K562 (cell line): ENCODE data around the gene RPH3AL. TPM values are rescaled to one million over a fixed set of nuclear protein-coding genes. Genes with fewer than 3 reads are reported as not detected.

ENCODE experiments used
- ATAC-seq: fragments of 200-7000 bp; cut with Tn5 transposase; 3 replicates; pipeline ENCODE4 v1.9.1; 2020; ENCODE audit warnings: moderate library complexity
- BruUV-seq: library from RNA; stranded (reverse); fragments of 400-500 nt; replicated peaks from 2 replicates; lab custom pipeline; 2021; lab: Mats Ljungman, UMichigan
- CTCF ChIA-PET: fragments of 300-600 bp; formaldehyde crosslinking; extraction: SDS; loops from one replicate; lab custom pipeline; 2021; ENCODE audit warnings: low intra/inter-chr PET ratio; lab: Yijun Ruan, JAX
- POLR2A ChIA-PET: fragments of 300-600, 350-650 bp; sonication (Branson Sonifier 250); formaldehyde crosslinking; extraction: SDS; loops from one replicate; lab custom pipeline; 2021; ENCODE audit warnings: antibody characterized with exemption, inconsistent platforms; lab: Yijun Ruan, JAX
- DNase-seq, 4 experiments: peaks; one replicate each; pipeline versions ENCODE4 v3.0.0 to v3.0.0-alpha.2; 2011 to 2018; ENCODE audit warnings: low spot score in 3 of 4, mixed read lengths in 3 of 4; ENCODE audit errors: extremely low read depth in 1 of 4
- FAIRE-seq: peaks from 2 replicates; lab custom pipeline; 2011; peaks lifted over from hg19 to GRCh38; lab: Jason Lieb, UNC
- H2AFZ ChIP-seq: 2 replicates; pipeline ENCODE4 v1.6.0; 2011; ENCODE audit warnings: low read depth, low read length, control low read depth, inconsistent platforms
- H3K27ac ChIP-seq: fragments of 200-600 bp; 3 replicates; pipeline ENCODE4 v1.8.0; 2011; ENCODE audit warnings: low read depth, mild to moderate bottlenecking, control low read depth, inconsistent platforms, low read length, moderate library complexity, mixed read lengths; ENCODE audit errors: extremely low read depth
- H3K27me3 ChIP-seq, 2 experiments: fragments of 300-600 bp in 1 of 2; 2 replicates in 1 of 2; 3 replicates in 1 of 2; pipeline versions ENCODE4 v1.6.0 to v1.8.0; 2011; ENCODE audit warnings: inconsistent platforms in 2 of 2, low read length in 2 of 2, mild to moderate bottlenecking in 1 of 2, mixed read lengths in 1 of 2, moderate library complexity in 1 of 2; ENCODE audit not compliant: control insufficient read depth in 2 of 2, insufficient read depth in 2 of 2
- H3K36me3 ChIP-seq: fragments of 300-600 bp; 3 replicates; pipeline ENCODE4 v1.8.0; 2011; ENCODE audit warnings: mild to moderate bottlenecking, low read length, inconsistent platforms; ENCODE audit not compliant: control insufficient read depth, insufficient read depth
- H3K4me1 ChIP-seq, 2 experiments: fragments of 200-600 bp in 1 of 2; replicated peaks in 1 of 2; 2 replicates in 1 of 2; 3 replicates in 1 of 2; pipeline versions ENCODE4 v1.5.1 to v1.8.0; 2011; ENCODE audit warnings: inconsistent platforms in 2 of 2, low read length in 2 of 2, mild to moderate bottlenecking in 1 of 2, mixed read lengths in 1 of 2, moderate library complexity in 1 of 2; ENCODE audit not compliant: control insufficient read depth in 2 of 2, insufficient read depth in 2 of 2
- H3K4me2 ChIP-seq: 2 replicates; pipeline ENCODE4 v1.6.1; 2011; ENCODE audit warnings: low read length, control low read depth, inconsistent platforms, mixed read lengths; ENCODE audit not compliant: insufficient read depth
- H3K4me3 ChIP-seq: fragments of 200-600 bp; sonication (generic), shearing (Covaris generic); 2 replicates; pipeline ENCODE4 v1.5.1; 2016; ENCODE audit warnings: control low read depth, inconsistent platforms
- H3K79me2 ChIP-seq: fragments of 200-600 bp; 3 replicates; pipeline ENCODE4 v1.8.0; 2011; ENCODE audit warnings: low read length, inconsistent platforms; ENCODE audit not compliant: control insufficient read depth, insufficient read depth
- H3K9ac ChIP-seq, 2 experiments: 2 replicates each; pipeline versions ENCODE4 v1.6.0 to v1.6.1; 2011; ENCODE audit warnings: low read depth in 2 of 2, low read length in 2 of 2, control low read depth in 1 of 2, inconsistent platforms in 1 of 2, mild to moderate bottlenecking in 1 of 2, mixed read lengths in 1 of 2; ENCODE audit not compliant: insufficient read depth in 1 of 2
- H3K9me1 ChIP-seq: one replicate; pipeline ENCODE4 v1.6.0; 2011; ENCODE audit warnings: inconsistent platforms, mild to moderate bottlenecking, low read length, moderate library complexity; ENCODE audit not compliant: control insufficient read depth, insufficient read depth
- H3K9me3 ChIP-seq: replicated peaks from 2 replicates; pipeline ENCODE4 v1.5.1; 2011; ENCODE audit warnings: low read depth, low read length, inconsistent platforms; ENCODE audit not compliant: control insufficient read depth, insufficient read depth
- H4K20me1 ChIP-seq: replicated peaks from 2 replicates; pipeline ENCODE4 v1.6.1; 2011; ENCODE audit warnings: low read length, inconsistent platforms, mixed read lengths; ENCODE audit not compliant: control insufficient read depth, insufficient read depth
- AFF1 ChIP-seq, 2 experiments: fragments of 450-650 bp; IDR thresholded peaks; 2 replicates each; pipeline ENCODE4 v1.6.1; 2018; ENCODE audit warnings: mild to moderate bottlenecking in 2 of 2, low read depth in 1 of 2; ENCODE audit not compliant: partially characterized antibody in 2 of 2
- ATF7 ChIP-seq: fragments of 450-650 bp; IDR thresholded peaks from 2 replicates; pipeline ENCODE4 v1.7.1; 2014; ENCODE audit warnings: mild to moderate bottlenecking, moderate library complexity
- BRF1 ChIP-seq: IDR thresholded peaks from 3 replicates; pipeline ENCODE4 v1.6.1; 2011; ENCODE audit warnings: borderline replicate concordance, mild to moderate bottlenecking; ENCODE audit not compliant: insufficient read length; ENCODE audit errors: extremely low read depth
- CCNT2 ChIP-seq: IDR thresholded peaks from 2 replicates; pipeline ENCODE4 v1.6.1; 2011; ENCODE audit warnings: borderline replicate concordance, low read depth, mild to moderate bottlenecking, moderate library complexity, mixed read lengths, low read length; ENCODE audit not compliant: insufficient read length; ENCODE audit errors: extremely low read depth
- DDX20 ChIP-seq: fragments of 450-650 bp; IDR thresholded peaks from 2 replicates; pipeline ENCODE4 v1.6.1; 2016; ENCODE audit warnings: missing genetic modification characterization, low read depth, mild to moderate bottlenecking, missing compliant biosample characterization, moderate library complexity
- EP300 ChIP-seq: IDR thresholded peaks from 2 replicates; pipeline ENCODE4 v1.6.1; 2012; ENCODE audit warnings: low read length, improper control_type of control experiment
- ESRRB ChIP-seq: fragments of 250-450 bp; sonication (Bioruptor Pico); IDR thresholded peaks from 2 replicates; pipeline ENCODE4 v1.5.0; 2020; ENCODE audit warnings: mild to moderate bottlenecking, moderate library complexity, borderline replicate concordance
- EWSR1 ChIP-seq: fragments of 450-650 bp; IDR thresholded peaks from 2 replicates; pipeline ENCODE4 v1.6.1; 2018; ENCODE audit warnings: borderline replicate concordance, mild to moderate bottlenecking, low read depth, moderate library complexity; ENCODE audit not compliant: partially characterized antibody
- KAT7 ChIP-seq: sonication (generic); formaldehyde crosslinking; IDR thresholded peaks from 2 replicates; pipeline ENCODE4 v1.8.0; 2022; ENCODE audit warnings: missing genetic modification reagents, mild to moderate bottlenecking, borderline replicate concordance
- KDM4B ChIP-seq, 2 experiments: fragments of 450-650 bp in 1 of 2; sonication (generic) in 1 of 2; IDR thresholded peaks; 2 replicates each; pipeline ENCODE4 v1.6.1; 2016 to 2017; ENCODE audit warnings: borderline replicate concordance in 2 of 2, antibody characterized with exemption in 1 of 2, low read depth in 1 of 2, mild to moderate bottlenecking in 1 of 2
- PPARD ChIP-seq: fragments of 250-450 bp; sonication (Bioruptor Pico); IDR thresholded peaks from 2 replicates; pipeline ENCODE4 v1.8.0; 2022; ENCODE audit warnings: inconsistent platforms, mild to moderate bottlenecking, moderate library complexity
- PTBP1 ChIP-seq: fragments of 200-400 bp; formaldehyde crosslinking; IDR thresholded peaks from 2 replicates; pipeline ENCODE4 v1.6.1; 2017; ENCODE audit warnings: low read depth, low read length
- SNRNP70 ChIP-seq: fragments of 200-400 bp; formaldehyde crosslinking; optimal IDR thresholded peaks from 2 replicates; pipeline ENCODE3; 2017; ENCODE audit warnings: low read depth, low read length
- TEAD1 ChIP-seq, 2 experiments: fragments of 450-650 bp in 1 of 2; sonication (generic) in 1 of 2; formaldehyde crosslinking; IDR thresholded peaks; 2 replicates each; pipeline versions ENCODE4 v1.4.0 to v1.8.0; 2020 to 2022; ENCODE audit warnings: mild to moderate bottlenecking in 2 of 2, missing genetic modification reagents in 1 of 2
- ZNF263 ChIP-seq: sonication (generic); formaldehyde crosslinking; IDR thresholded peaks from 2 replicates; pipeline ENCODE4 v1.8.0; 2022; ENCODE audit warnings: mild to moderate bottlenecking, missing genetic modification reagents, borderline replicate concordance
- ZNF280B ChIP-seq: fragments of 250-450 bp; sonication (Bioruptor Pico); IDR thresholded peaks from 2 replicates; pipeline ENCODE4 v1.5.1; 2021; ENCODE audit warnings: mild to moderate bottlenecking
- ZNF507 ChIP-seq: conservative IDR thresholded peaks from 2 replicates; pipeline ENCODE4 v1.6.1; 2017; ENCODE audit warnings: missing genetic modification characterization, missing compliant biosample characterization
- WGBS: fragments of 100-300 bp; shearing (Covaris generic); methylation state at CpG from one replicate; pipeline ENCODE4 v1.1.6; 2016; ENCODE audit warnings: low coverage, mixed read lengths; ENCODE audit not compliant: insufficient coverage; ENCODE audit errors: missing lambda C conversion rate; 5-methylcytosine and 5-hydroxymethylcytosine counted together
- in situ Hi-C: fragments of 300-500 bp; cut with MboI; formaldehyde crosslinking; loops from 4 replicates; pipeline ENCODE4 v1.15.0; 2018; ENCODE audit warnings: inconsistent platforms, mixed read lengths
- intact Hi-C: fragments of 100-400 bp; cut with micrococcal nuclease; formaldehyde crosslinking; loops from 2 replicates; pipeline ENCODE4 v1.14.2; 2022
- polyA plus RNA-seq, 8 experiments: library from polyadenylated mRNA; depleted of rRNA in 4 of 8; stranded (reverse) in 5 of 8; unstranded in 3 of 8; fragments of >200 nt; fragmentation: Nextera tagmentation in 2 of 8; fragmentation: Illumina TruSeq in 1 of 8; extraction: Ambion mirVana in 2 of 8; extraction: Trizol in 1 of 8; gene quantifications; 2 replicates each; pipeline versions ENCODE4 v1.2.1 to v1.2.3, GENCODE V29; 2011 to 2014; ENCODE audit warnings: inconsistent platforms in 1 of 8, missing spikeins in 1 of 8
- total RNA-seq, 7 experiments: library from RNA; depleted of rRNA in 6 of 7; stranded (reverse); fragments of >200 nt in 6 of 7; fragmentation: Illumina TruSeq in 2 of 7; extraction: Trizol in 2 of 7; gene quantifications; 2 replicates each; pipeline versions ENCODE4 v1.2.1 to v1.2.3, GENCODE V29; 2011 to 2021; ENCODE audit warnings: low replicate concordance in 1 of 7

The RPH3AL gene
- total and polyA plus RNA-seq, 9 of the 15 experiments (the other 6 are each of a cell fraction or from before 2014, with no cell fraction given): 0.18 to 1.7 (median 0.39) TPM

GRCh38 chr17:197352-197751 is 155.3 kb downstream of the RPH3AL start:
- H3K27ac ChIP-seq: no peak overlapping the region
- no peak for TF ChIP-seq ESRRB (CRISPR knock-in tag)
- TF ChIP-seq ZNF507 (tag): no peak
- TF ChIP-seq PPARD: no peak
- no peak for TF ChIP-seq KDM4B (IDR thresholded peaks at IDR 0.05; ENCODE audit: borderline replicate concordance in 2 of 2, low read depth in 1 of 2)
- no peak for TF ChIP-seq EP300
- no peak for TF ChIP-seq ZNF280B
- no peak for TF ChIP-seq BRF1
- TF ChIP-seq DDX20 (tag): no peak
- no peak for TF ChIP-seq ZNF263
- TF ChIP-seq TEAD1 (CRISPR knock-in tag; IDR thresholded peaks at IDR 0.05): no peak
- TF ChIP-seq AFF1 (IDR thresholded peaks at IDR 0.05; ENCODE audit: low read depth in 1 of 2, partially characterized antibody in 2 of 2): no peak
- TF ChIP-seq ATF7: no peak
- TF ChIP-seq EWSR1: no peak
- TF ChIP-seq SNRNP70: no peak
- no peak for TF ChIP-seq KAT7 (CRISPR knock-in tag)
- TF ChIP-seq CCNT2: no peak
- TF ChIP-seq PTBP1: no peak
- TF ChIP-seq, all 486 proteins: peak for 0
- ATAC-seq (no peak), FAIRE-seq (no peak), DNase-seq (no peak)
- Histone ChIP-seq H4K20me1 (no peaks in the 10 kb centered on the region; the same call in 1 of the 2 replicates), H3K4me2 (no peak overlapping the region), H2AFZ (no peak overlapping the region), H3K79me2 (no peaks in the 10 kb centered on the region), H3K9me3 (no peaks in the 10 kb centered on the region), H3K36me3 (no peaks in the 10 kb centered on the region), H3K4me3 (no peak overlapping the region), H3K27me3 (peaks cover 0 to 44% of the 10 kb centered on the region in 2 experiments; a peak in 2 of 5 replicates), H3K9me1 (no peaks in the 10 kb centered on the region), H3K9ac (no peak overlapping the region), H3K4me1 (no peaks in the 10 kb centered on the region)
- 5% methylated on average over 2 of the region's 2 CpGs for WGBS
- in situ Hi-C loops (no loop called here), intact Hi-C loops (no loop called here)
- ChIA-PET POLR2A (no interaction called here), CTCF (no interaction called here)
- no TSS peak for BruUV-seq
